Suprapubic skin (tissue), 3 donors: ENCODE results near the gene SAMD14.

ENCODE experiments used
- EP300 ChIP-seq: sonication (generic); formaldehyde crosslinking; IDR thresholded peaks from one replicate; pipeline ENCODE4 v1.6.1; 2017; ENCODE audit warnings: antibody characterized with exemption
- POLR2A ChIP-seq, 2 donors: fragments of 450-650 bp; IDR thresholded peaks; one replicate each; pipeline ENCODE4 v1.6.1; 2017; ENCODE audit warnings: antibody characterized with exemption in 2 of 2, mild to moderate bottlenecking in 2 of 2, moderate library complexity in 2 of 2
- TF ChIP-seq, protein P1 (sequence below), 2 donors: fragments of 200-600 bp in 1 of 2; fragments of 450-650 bp in 1 of 2; sonication (generic) in 1 of 2; IDR thresholded peaks; one replicate each; pipeline ENCODE4 v1.5.1; 2016 to 2019; ENCODE audit warnings: antibody characterized with exemption in 2 of 2, mild to moderate bottlenecking in 1 of 2, moderate library complexity in 1 of 2

DNA sequence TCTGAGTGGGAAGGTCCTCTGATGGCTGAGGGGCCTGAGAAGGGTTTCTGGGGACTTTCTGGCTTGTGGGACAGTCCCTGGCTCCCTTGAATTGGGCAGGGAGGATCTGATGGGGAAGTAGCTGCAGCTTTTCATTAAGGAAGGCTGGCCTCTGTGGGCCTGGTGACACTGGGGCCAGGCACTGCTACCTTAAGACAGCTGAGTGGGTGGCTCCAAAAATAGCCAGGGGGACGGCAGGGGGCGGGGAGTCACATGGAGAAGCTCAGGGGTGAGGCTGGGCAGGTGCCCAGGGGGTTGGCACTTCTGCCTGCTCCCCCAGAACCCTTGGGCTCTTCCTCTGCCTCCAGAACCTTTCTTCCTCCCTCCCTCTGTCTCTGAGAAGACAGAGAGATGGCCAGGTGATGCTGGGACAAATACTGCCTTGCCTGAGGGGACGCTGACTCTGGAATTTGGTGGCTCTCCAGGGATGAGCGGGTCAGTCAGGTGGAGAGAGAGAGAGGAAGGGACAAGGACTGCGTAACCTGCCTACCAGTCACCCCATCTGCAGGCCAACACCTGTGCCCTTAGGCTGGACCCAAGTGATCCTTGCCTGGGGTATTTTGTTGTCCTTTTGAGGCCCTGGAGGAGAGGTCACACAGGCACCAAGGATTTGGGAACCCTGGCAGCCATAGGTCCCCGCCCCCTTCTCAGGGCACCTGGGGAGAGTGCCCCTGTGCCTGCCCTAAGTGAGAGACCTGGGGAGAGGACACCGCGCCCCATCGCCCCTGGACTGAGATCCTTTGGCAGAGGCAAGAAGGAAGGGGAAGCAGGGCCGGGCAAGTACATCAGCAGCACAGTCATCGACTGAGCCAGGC lies 34.1 kb upstream of the SAMD14 start:
- TF ChIP-seq, protein P1, sequence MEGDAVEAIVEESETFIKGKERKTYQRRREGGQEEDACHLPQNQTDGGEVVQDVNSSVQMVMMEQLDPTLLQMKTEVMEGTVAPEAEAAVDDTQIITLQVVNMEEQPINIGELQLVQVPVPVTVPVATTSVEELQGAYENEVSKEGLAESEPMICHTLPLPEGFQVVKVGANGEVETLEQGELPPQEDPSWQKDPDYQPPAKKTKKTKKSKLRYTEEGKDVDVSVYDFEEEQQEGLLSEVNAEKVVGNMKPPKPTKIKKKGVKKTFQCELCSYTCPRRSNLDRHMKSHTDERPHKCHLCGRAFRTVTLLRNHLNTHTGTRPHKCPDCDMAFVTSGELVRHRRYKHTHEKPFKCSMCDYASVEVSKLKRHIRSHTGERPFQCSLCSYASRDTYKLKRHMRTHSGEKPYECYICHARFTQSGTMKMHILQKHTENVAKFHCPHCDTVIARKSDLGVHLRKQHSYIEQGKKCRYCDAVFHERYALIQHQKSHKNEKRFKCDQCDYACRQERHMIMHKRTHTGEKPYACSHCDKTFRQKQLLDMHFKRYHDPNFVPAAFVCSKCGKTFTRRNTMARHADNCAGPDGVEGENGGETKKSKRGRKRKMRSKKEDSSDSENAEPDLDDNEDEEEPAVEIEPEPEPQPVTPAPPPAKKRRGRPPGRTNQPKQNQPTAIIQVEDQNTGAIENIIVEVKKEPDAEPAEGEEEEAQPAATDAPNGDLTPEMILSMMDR (IDR thresholded peaks at IDR 0.05): no peak
- no peak for TF ChIP-seq POLR2A (IDR thresholded peaks at IDR 0.05)
- no peak for TF ChIP-seq EP300
